Mucosa of stomach (tissue), 1 donor: ENCODE data around the gene RPL10.

Experiments
- H3K27me3 ChIP-seq: one replicate; pipeline ENCODE4 v1.7.0; 2013; ENCODE audit warnings: mild to moderate bottlenecking, low read length; ENCODE audit not compliant: control insufficient read depth, insufficient read depth
- H3K36me3 ChIP-seq: one replicate; pipeline ENCODE4 v1.7.0; 2013; ENCODE audit warnings: low read length; ENCODE audit not compliant: control insufficient read depth, insufficient read depth
- H3K4me1 ChIP-seq: one replicate; pipeline ENCODE4 v1.7.0; 2013; ENCODE audit warnings: mild to moderate bottlenecking, low read length; ENCODE audit not compliant: control insufficient read depth, insufficient read depth
- H3K4me3 ChIP-seq: one replicate; pipeline ENCODE4 v1.7.0; 2013; ENCODE audit warnings: low read length
- H3K9ac ChIP-seq: one replicate; pipeline ENCODE4 v1.7.0; 2013; ENCODE audit warnings: mild to moderate bottlenecking, low read length, moderate library complexity
- H3K9me3 ChIP-seq: one replicate; pipeline ENCODE4 v1.7.0; 2013; ENCODE audit warnings: mild to moderate bottlenecking, low read length, moderate library complexity; ENCODE audit not compliant: control insufficient read depth
- donor health status: Pancreatic carcinoma.

The RPL10 gene

DNA sequence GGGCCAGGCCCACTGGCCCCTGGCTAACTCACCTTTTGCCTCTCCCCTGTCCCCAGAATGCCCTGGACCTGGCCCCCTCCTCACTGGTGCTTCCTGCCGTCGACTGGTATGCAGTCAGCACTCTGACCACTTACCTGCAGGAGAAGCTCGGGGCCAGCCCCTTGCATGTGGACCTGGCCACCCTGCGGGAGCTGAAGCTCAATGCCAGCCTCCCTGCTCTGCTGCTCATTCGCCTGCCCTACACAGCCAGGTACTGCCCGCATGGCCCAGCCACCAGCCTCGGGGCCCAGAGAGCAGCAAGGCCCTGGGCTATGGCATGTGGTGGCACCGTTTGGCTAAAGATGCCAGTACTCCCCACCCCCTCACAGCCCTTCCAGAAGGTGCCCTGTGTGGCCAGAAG, 34.0 kb downstream of the RPL10 start:
- H3K27me3 ChIP-seq: no peaks in the 10 kb centered on the region
- H3K36me3 ChIP-seq: no peaks in the 10 kb centered on the region
- H3K4me1 ChIP-seq: peaks cover 20% of the 10 kb centered on the region

DNA sequence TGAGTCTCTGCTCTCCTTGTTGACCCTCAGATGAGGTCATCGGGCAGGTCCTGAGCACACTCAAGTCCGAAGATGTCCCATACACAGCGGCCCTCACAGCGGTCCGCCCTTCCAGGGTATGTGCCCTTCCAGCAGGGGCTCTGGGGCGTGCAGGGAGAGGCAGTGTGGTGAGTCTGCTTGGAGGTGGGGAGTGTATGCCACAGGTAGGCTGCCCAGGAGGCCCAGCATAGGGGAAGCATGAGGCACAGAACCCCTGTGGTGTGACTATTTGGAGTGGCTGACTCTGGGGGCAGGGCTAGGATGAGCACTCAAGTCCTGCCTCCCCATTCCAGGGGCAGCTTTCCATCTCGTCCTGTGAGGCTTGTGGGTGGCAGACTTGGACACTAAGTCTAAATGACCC, 35.4 kb downstream of the RPL10 start:
- Histone ChIP-seq H3K36me3 (no peaks in the 10 kb centered on the region), H3K27me3 (no peaks in the 10 kb centered on the region), H3K9me3 (no peaks in the 10 kb centered on the region), H3K4me3 (no peak overlapping the region), H3K9ac (no peak overlapping the region), H3K4me1 (peaks cover 21% of the 10 kb centered on the region)

More for the DNA sequence above, 34.0 kb downstream of the RPL10 start:
- no peak overlapping the region for H3K9ac ChIP-seq
- H3K9me3 ChIP-seq: no peaks in the 10 kb centered on the region
- H3K4me3 ChIP-seq: no peak overlapping the region

DNA sequence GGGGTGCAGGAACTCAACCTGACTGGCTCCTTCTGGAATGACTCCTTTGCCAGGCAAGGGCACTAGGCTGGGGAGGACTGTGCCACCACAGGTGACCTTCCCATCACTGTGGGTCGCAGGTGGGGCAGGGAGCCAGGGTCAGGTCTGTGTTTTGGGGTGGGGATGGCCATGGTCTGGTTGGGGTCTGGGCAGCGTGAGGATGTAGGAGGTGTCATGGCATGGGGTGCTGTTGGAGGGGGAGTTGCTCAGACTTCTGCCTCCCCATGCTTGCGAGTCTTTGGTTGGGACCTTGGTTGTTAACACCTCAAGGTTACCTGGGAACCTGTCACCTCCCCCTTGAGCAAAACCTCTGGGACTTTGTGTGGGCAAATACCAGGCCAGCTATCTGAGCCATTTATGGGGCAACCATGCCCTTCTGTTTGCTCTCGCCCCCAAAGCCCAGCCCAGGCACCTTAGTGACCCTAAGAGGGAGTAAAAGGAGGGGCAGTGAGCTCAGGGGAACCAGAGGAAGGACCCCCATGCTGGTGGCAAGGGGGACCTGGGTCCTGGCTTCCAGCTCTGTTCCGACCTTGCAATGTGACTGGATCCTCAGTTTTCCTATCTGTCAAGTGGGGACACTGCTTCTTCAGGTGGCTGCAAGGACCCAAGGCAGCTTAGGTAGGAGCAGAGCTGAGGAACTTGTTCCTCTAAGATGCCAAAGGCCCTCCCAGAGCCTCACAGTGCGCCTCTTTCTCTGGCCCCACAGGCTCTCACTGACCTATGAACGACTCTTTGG, 36.4 kb downstream of the RPL10 start:
- Histone ChIP-seq H3K27me3 (no peaks in the 10 kb centered on the region), H3K36me3 (no peaks in the 10 kb centered on the region), H3K4me1 (peaks cover 18% of the 10 kb centered on the region), H3K9ac (no peak overlapping the region), H3K4me3 (no peak overlapping the region), H3K9me3 (no peaks in the 10 kb centered on the region)

DNA sequence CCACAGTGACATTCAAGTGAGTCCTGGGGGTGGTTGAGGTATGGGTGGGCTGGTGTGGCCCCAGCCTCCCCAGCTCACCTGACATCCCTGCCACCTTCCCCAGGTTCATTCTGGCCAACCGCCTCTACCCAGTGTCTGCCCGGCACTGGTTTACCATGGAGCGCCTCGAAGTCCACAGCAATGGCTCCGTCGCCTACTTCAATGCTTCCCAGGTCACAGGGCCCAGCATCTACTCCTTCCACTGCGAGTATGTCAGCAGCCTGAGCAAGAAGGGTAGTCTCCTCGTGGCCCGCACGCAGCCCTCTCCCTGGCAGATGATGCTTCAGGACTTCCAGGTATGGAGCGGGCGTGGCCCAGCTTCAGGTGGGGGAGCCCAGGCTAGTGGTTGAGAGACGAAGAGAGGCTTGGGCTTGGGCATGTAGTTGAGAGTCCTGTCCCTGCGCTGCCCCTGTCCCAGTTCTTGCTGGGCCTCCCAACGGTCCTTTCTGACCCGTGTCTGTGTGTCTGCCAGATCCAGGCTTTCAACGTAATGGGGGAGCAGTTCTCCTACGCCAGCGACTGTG, 37.1 kb downstream of the RPL10 start:
- Histone ChIP-seq H3K9ac (no peak overlapping the region), H3K36me3 (no peaks in the 10 kb centered on the region), H3K4me3 (no peak overlapping the region), H3K4me1 (peaks cover 16% of the 10 kb centered on the region), H3K9me3 (no peaks in the 10 kb centered on the region), H3K27me3 (no peaks in the 10 kb centered on the region)

DNA sequence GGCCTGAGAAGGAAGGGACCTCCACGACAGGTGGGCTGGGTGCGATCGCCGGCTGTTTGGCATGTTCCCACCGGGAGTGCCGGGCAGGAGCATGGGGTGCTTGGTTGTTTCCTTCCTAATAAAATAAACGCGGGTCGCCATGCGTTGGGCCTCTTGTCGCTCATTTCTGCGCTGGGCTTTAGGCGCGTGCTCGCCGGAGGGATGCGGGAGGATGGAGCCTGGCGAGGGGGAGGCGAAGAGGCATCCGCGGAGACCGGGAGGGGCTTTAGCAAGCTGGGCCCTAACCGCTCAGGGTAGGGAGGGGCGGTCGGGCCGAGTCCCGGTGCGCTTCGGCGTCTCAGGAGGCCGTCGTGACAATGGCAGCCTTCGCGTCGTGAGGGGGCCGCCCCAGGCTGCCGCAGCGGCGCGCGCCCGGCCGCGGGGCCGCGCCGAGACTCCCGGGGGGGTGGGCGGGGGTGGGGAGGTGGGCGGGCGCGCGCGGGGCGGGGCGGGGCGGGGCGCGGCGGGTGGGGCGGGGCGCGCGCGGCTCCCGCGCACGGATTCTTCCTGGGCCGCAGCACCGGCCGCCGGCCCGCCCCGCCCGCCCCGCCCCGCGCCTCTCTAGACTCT, 38.3 kb downstream of the RPL10 start:
- Histone ChIP-seq H3K27me3 (no peaks in the 10 kb centered on the region), H3K4me1 (peaks cover 10% of the 10 kb centered on the region), H3K4me3 (no peak overlapping the region), H3K36me3 (no peaks in the 10 kb centered on the region), H3K9ac (no peak overlapping the region), H3K9me3 (no peaks in the 10 kb centered on the region)

DNA sequence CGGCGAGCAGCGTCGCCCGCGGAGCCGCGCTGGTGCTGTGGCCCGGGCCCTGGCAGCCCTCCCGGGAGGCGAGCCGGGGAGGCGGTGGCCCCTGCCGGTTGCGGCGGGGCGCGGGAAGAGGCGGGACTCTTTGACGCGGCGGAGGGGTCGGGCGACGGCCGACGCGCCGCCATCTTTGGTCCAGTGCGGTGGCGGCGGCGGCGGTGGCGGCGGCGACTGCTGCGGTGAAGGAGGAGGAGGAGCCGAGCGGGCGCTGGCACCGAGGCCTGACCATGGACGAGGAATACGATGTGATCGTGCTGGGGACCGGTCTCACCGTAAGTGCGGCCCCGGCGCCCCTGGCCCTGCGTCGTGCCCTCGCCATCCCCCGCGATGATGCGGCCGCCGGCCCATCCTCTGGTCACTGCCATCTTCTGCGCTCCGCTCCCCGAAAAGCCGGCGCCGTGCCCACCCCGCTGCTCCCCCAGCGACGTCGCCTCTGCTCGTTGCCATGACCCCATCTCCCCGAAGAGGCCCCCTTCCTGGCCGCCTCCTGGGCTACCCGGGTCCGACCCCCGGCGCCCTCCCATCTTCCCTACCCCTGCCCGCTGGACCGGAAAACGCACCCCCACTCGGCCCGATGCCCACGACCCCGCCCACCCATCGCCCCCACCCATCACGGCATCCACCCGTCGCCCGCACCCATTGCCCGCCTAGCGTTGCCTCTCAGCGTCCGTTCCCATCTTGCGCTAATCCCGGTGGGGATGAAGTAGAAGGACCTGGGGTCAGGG, 39.0 kb downstream of the RPL10 start, which contains the start of gene GDI1:
Gene GDI1, plus strand, starts transcription at position 172 of the 770 bp plus-strand sequence. Its CDS starts 101 bp downstream, at position 273.
- Histone ChIP-seq H3K27me3 (no peaks in the 10 kb centered on the region), H3K4me1 (peaks cover 10% of the 10 kb centered on the region), H3K36me3 (no peaks in the 10 kb centered on the region)

DNA sequence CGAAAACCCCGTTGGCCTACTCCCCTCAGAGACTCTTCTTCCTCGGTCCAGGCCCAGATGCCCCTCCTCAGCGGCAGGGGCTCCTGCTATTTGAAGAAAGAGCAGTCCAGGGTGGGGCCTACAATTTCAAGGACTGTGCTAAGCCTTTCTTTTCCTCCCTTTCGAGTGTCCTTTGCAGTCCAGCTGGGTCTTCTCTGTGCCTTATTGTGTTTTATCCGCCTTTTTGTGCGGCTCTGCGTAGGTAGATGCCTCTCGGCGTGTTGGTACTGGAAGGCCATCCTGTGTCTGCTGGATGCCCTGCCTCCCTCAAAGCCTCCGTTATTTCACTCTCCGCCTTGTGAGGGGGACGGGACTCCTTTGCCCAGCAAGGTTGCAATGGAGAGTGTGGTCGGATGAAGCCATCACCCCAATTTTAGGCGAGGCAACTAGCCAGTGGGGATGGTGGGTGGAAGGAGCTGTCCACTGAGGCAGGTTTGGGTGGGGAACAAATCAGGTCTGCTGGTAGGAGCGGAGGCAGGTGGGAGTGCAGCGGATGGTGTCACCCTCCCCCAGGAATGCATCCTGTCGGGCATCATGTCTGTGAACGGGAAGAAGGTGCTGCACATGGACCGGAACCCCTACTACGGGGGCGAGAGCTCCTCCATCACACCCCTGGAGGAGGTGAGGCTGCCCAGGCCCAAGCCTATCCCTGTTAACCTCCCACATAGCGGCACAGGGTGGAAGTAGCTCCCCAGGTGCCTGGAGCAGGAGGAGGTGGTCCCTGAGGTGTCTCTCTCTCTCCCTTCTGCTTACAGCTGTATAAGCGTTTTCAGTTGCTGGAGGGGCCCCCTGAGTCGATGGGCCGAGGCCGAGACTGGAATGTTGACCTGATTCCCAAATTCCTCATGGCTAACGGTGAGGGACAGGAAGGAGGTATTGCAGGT, 40.1 kb downstream of the RPL10 start:
- Histone ChIP-seq H3K27me3 (no peaks in the 10 kb centered on the region), H3K9me3 (no peaks in the 10 kb centered on the region), H3K4me3 (peak overlapping the region; percentile 25), H3K4me1 (peaks cover 10% of the 10 kb centered on the region), H3K36me3 (no peaks in the 10 kb centered on the region), H3K9ac (peak overlapping the region; percentile 28)

More for the DNA sequence above, 39.0 kb downstream of the RPL10 start, which contains the start of gene GDI1:
- Histone ChIP-seq H3K9me3 (no peaks in the 10 kb centered on the region), H3K9ac (no peak within 1 kb of the TSS), H3K4me3 (peak within 1 kb of the TSS; percentile 25)

DNA sequence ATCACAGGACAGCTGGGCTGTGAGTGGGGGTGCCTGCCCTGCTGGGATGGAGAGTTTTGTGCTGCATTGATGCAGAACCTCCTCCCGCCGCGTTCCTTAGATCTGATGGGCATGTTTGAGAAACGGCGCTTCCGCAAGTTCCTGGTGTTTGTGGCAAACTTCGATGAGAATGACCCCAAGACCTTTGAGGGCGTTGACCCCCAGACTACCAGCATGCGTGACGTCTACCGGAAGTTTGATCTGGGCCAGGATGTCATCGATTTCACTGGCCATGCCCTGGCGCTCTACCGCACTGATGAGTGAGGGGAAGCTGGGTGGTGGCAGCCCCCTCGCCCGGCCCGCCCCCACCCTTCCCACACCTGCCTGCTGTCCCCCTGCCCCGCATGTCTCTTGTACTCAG, 41.7 kb downstream of the RPL10 start:
- H3K4me1 ChIP-seq: peaks cover 12% of the 10 kb centered on the region

DNA sequence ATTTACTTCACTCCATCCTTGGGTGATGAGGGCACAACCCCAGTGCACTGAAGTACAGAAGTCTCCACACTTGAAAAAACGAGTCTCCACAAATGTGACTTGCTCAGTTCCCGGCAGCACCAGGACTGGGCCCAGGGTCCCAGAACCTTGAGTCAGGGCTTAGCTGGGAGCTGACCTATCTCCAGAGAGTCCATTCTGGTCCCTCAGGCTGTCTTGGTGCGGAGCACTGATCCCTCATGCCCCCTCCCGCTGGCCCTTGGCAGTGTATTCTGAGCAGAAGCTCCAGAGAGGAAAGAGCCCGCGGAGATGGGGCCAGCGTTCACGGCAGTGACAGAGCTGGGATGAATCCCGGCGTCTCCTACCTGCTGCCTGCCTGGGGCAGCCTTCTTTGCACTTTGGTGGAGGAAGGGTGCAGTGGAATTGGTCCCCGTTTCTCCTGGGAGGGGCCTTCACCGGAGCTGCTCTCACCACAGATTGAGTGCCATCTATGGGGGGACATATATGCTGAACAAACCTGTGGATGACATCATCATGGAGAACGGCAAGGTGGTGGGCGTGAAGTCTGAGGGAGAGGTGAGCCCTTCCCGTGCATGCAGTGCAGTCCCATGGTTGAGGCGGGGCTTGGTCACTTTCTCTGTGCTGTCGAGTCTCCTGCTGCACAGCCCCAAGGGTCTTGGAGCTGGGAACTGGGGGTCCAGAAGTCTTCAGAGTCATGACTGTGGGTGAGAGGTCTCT, 42.6 kb downstream of the RPL10 start:
- Histone ChIP-seq H3K9me3 (no peaks in the 10 kb centered on the region), H3K4me1 (peaks cover 17% of the 10 kb centered on the region), H3K27me3 (no peaks in the 10 kb centered on the region), H3K36me3 (no peaks in the 10 kb centered on the region), H3K4me3 (no peak overlapping the region), H3K9ac (no peak overlapping the region)

More for the DNA sequence above, 41.7 kb downstream of the RPL10 start:
- Histone ChIP-seq H3K9me3 (no peaks in the 10 kb centered on the region), H3K9ac (no peak overlapping the region), H3K4me3 (no peak overlapping the region), H3K36me3 (no peaks in the 10 kb centered on the region), H3K27me3 (no peaks in the 10 kb centered on the region)

DNA sequence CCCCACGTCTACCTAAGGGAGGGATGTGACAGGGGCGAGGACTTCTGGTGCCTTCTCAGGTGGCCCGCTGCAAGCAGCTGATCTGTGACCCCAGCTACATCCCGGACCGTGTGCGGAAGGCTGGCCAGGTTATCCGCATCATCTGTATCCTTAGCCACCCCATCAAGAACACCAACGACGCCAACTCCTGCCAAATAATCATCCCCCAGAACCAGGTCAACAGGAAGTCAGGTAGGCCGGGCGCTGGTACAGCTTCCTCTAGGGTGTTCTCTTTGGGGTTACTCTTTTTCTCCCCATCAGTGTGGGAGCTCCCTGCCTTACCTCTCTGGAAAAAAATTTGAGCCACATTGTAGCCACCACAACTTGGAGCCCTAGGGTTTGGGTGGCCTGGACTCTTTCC, 43.4 kb downstream of the RPL10 start:
- H3K4me3 ChIP-seq: no peak overlapping the region
- no peaks in the 10 kb centered on the region for H3K27me3 ChIP-seq
- H3K36me3 ChIP-seq: no peaks in the 10 kb centered on the region
- no peaks in the 10 kb centered on the region for H3K9me3 ChIP-seq
- H3K9ac ChIP-seq: no peak overlapping the region
- H3K4me1 ChIP-seq: peaks cover 17% of the 10 kb centered on the region
